Stomach (tissue), 4 donors: Measurements from ENCODE around the gene PARL.

Experiments
- CTCF ChIP-seq, 7 experiments: fragments of 450-650 bp in 4 of 7; fragments of 200-600 bp in 3 of 7; sonication (generic) in 3 of 7; IDR thresholded peaks; one replicate each; pipeline ENCODE4 v1.5.1; 2016 to 2019; ENCODE audit warnings: antibody characterized with exemption in 7 of 7, control low read depth in 2 of 7, mild to moderate bottlenecking in 1 of 7
- EP300 ChIP-seq: sonication (generic); formaldehyde crosslinking; IDR thresholded peaks from one replicate; pipeline ENCODE4 v1.6.1; 2017; ENCODE audit warnings: antibody characterized with exemption
- POLR2A ChIP-seq, 4 donors: fragments of 450-650 bp; IDR thresholded peaks; one replicate each; pipeline ENCODE4 v1.6.1; 2016; ENCODE audit warnings: antibody characterized with exemption in 4 of 4, control low read depth in 2 of 4, mild to moderate bottlenecking in 1 of 4, moderate library complexity in 1 of 4
- POLR2AphosphoS5 ChIP-seq, 3 donors: sonication (generic); formaldehyde crosslinking; IDR thresholded peaks; one replicate each; pipeline ENCODE4 v1.6.1; 2016; ENCODE audit warnings: antibody characterized with exemption in 3 of 3

GRCh38 chr3:183868796-183869195 lies 15.9 kb downstream of the PARL start:
- TF ChIP-seq EP300 (no peak), CTCF (IDR thresholded peaks at IDR 0.05) (no peak), POLR2A (IDR thresholded peaks at IDR 0.05) (no peak), POLR2AphosphoS5 (IDR thresholded peaks at IDR 0.05) (no peak)
